Measurements from ENCODE around the gene FEN1.

The FEN1 gene

GRCh38 chr11:61841636-61842527 lies 49.2 kb downstream of the FEN1 start:
- no peak for DNase-seq (ENCODE audit: low read depth in 1 of 2, low spot score in 1 of 2)

GRCh38 chr11:61842528-61842820 lies 49.8 kb downstream of the FEN1 start:
- no peak for DNase-seq (ENCODE audit: low read depth in 1 of 2, low spot score in 1 of 2)

- no peak for DNase-seq (ENCODE audit: low read depth in 1 of 2, low spot score in 1 of 2)
These were observed 52.3 kb downstream of the FEN1 start for GRCh38 chr11:61844909-61845565.

GRCh38 chr11:61846362-61847020 lies 53.8 kb downstream of the FEN1 start:
- no peak for DNase-seq (ENCODE audit: low read depth in 1 of 2, low spot score in 1 of 2)
